GM18867 (cell line): ENCODE measurements around the gene BSG.
"Not testable (repeated sequence)": the region's sequence is repeated elsewhere in the genome, so short reads cannot be mapped to it uniquely, and the experiment has no call there.

ENCODE experiments used
- ATAC-seq: cut with Tn5 transposase; IDR thresholded peaks from one replicate; pipeline ENCODE4 v1.9.1; 2021; ENCODE audit warnings: mild to moderate bottlenecking, moderate library complexity; ENCODE audit not compliant: unreplicated experiment

Gene BSG

GRCh38 chr19:602391-603301 lies 30.2 kb downstream of the BSG start:
- no peak for ATAC-seq

DNA sequence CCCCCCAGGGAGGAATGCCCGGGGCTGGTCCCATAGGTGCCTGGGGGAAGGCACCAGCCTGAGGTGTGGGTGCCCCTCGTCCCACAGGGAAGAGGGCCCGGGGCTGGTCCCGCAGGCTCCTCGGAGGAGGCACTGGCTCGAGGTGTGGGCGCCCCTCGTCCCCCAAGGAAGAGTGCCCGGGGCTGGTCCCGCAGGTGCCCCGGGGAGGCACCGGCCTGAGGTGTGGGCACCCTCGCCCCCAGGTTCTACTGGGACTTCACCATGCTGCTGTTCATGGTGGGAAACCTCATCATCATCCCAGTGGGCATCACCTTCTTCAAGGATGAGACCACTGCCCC lies 30.9 kb downstream of the BSG start:
- ATAC-seq, result not testable (repeated sequence)

DNA sequence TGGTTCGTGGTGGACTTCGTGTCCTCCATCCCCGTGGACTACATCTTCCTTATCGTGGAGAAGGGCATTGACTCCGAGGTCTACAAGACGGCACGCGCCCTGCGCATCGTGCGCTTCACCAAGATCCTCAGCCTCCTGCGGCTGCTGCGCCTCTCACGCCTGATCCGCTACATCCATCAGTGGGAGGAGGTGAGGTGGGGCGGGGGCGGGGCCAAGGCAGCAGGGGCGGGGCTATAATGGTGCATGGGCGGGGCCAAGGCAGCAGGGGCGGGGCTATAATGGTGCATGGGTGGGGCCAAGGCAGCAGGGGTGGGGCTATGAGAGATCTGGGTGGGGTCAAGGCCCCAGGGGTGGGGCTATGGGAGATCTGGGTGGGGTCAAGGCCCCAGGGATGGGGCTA lies 31.4 kb downstream of the BSG start:
- ATAC-seq, result not testable (repeated sequence)

DNA sequence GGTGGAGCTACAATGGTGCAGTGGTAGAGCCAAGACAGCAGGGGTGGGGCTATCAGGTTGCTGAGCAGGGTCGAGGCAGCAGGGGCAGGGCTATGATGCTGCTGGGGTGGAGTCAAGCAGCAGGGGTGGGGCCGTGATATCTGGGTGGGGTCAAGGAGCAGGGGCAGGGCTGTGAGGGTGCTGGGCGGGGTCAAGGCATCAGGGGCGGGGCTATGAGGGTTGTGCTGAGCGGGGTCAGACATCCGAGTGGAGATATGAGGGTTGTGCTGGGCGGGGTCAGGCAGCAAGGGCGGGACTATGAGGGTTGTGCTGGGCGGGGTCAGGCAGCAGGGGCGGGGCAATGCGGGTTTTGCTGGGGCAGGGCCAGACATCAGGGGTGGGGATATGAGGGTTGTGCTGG lies 32.0 kb downstream of the BSG start:
- ATAC-seq, result no peak

GRCh38 chr19:605061-605971 lies 32.9 kb downstream of the BSG start:
- ATAC-seq, result not testable (repeated sequence)

- no peak for ATAC-seq
Observed at GRCh38 chr19:607301-608154, 35.1 kb downstream of the BSG start.

DNA sequence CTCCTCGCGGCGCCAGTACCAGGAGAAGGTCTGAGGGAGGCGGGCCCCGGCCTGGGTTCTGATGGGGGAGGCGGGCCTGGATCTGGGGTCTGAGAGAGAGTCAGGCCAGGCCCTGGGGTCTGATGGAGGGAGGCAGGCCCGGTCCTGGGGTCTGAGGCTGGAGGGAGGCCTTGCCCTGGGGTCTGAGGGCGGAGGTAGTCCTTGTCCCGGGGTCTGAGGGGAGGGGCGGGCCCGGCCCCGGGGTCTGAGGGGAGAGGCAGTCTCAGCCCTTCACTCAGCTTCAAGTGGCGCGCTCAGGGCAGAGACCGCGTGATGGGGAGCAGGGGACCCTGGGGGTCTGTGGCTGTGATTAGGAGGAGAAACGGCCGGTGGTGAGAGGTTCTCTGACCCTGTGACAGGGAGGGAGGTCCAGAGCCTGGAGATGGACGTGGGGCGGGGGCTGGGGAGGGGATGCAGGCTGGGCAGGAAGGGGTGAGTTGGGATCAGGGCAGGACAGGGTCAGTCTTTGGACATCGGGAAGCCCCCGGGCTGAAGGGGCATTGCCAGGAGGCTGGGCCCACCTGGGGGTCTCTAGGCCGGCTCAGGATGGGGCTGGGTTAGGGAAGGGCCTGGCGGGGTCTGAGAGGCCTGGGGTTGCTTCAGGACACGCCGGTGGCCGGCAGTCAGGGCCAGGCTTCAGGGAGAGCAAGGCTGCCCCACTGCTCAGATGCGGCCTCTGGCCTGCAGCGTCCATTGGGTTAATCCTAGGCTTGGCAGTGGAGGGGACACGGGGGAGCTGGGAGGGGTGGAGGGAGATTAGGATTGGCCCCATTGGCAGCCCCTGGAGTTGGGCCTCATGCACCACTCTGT lies 36.0 kb downstream of the BSG start:
- no peak for ATAC-seq

- no peak for ATAC-seq
Observed at GRCh38 chr19:609004-609346, 36.6 kb downstream of the BSG start.

- ATAC-seq, result peak; percentile 33
Observed at GRCh38 chr19:610071-610800, 37.8 kb downstream of the BSG start.

- peak; percentile 33 for ATAC-seq
Observed at GRCh38 chr19:610801-611480, 38.5 kb downstream of the BSG start.

GRCh38 chr19:611481-611868 lies 39.1 kb downstream of the BSG start:
- ATAC-seq, result peak; percentile 6

DNA sequence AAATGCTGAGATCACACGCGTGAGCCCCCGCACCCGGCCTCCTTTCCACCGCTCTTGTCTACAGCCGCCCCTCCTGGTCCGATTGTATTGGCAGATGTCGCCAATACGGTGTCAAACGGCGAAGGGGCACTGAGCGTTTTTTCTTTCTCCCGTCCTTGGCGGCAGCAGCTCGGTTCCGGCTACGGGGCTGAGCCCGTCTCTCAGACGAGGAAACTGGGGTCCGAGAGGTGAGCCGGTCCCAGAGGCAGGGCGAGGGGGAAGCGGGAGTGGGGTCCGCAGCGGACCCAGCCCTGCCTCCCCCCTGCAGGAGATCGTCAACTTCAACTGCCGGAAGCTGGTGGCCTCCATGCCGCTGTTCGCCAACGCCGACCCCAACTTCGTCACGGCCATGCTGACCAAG lies 40.5 kb downstream of the BSG start:
- ATAC-seq, result no peak

GRCh38 chr19:613732-614567 lies 41.6 kb downstream of the BSG start:
- no peak for ATAC-seq

DNA sequence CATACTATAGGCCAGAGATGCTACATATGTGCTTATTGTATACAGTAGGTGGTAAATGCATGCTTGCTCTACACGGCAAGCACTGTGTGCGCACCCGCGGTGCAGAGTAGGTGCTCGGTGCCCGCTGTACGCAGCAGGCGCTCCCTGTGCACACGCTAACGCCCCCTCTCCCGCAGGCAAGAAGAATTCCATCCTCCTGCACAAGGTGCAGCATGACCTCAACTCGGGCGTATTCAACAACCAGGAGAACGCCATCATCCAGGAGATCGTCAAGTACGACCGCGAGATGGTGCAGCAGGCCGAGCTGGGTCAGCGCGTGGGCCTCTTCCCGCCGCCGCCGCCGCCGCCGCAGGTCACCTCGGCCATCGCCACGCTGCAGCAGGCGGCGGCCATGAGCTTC lies 43.2 kb downstream of the BSG start:
- ATAC-seq, result no peak

DNA sequence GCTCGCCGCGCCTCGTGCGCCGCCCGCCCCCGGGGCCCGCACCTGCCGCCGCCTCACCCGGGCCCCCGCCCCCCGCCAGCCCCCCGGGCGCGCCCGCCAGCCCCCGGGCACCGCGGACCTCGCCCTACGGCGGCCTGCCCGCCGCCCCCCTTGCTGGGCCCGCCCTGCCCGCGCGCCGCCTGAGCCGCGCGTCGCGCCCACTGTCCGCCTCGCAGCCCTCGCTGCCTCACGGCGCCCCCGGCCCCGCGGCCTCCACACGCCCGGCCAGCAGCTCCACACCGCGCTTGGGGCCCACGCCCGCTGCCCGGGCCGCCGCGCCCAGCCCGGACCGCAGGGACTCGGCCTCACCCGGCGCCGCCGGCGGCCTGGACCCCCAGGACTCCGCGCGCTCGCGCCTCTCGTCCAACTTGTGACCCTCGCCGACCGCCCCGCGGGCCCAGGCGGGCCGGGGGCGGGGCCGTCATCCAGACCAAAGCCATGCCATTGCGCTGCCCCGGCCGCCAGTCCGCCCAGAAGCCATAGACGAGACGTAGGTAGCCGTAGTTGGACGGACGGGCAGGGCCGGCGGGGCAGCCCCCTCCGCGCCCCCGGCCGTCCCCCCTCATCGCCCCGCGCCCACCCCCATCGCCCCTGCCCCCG lies 43.8 kb downstream of the BSG start:
- ATAC-seq, result no peak

GRCh38 chr19:616747-617526 lies 44.5 kb downstream of the BSG start:
- ATAC-seq, result no peak
